ENCODE results near the gene WHAMM. TPM values are rescaled to one million over a fixed set of nuclear protein-coding genes. Genes with fewer than 3 reads are reported as not detected.
"Not testable (repeated sequence)": the region's sequence is repeated elsewhere in the genome, so short reads cannot be mapped to it uniquely, and the experiment has no call there.

WHAMM gene
- total RNA-seq, 1 donor from 2014 or later: 5.7 TPM

DNA sequence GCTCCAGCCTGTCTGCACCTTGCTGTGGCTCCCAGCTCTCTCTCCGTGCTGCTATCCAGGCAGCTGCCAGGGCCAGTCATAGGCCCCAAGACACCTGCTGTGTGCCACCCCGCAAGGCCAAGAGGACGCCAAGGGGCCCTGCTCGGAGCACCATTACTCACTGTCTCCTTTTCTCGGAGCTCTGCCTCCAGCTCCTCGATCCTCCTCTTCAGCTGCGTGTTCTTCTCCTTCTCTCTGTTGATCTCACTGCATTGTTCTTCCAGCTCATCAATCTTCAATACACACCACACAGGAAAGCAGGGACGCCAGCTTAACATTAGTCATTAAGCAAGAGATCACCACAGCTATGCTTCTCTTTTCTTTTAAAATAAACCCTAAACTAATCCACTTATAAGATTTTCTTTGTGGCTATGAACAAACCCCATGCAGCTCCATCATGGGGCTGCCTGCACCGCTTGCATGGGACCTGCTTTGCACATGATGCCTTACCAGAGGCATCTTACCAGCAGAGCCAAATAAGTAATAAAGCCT is 42.6 kb downstream of the WHAMM start:
- intact Hi-C loops (cut with DNase I): loop anchor here (2.0 to 10.0 kb wide), 2 partner anchors 63 to 149 kb away; no protein-coding TSS in a partner anchor
- ATAC-seq (no peak), DNase-seq (ENCODE audit: missing footprints) (no peak)

GRCh38 chr15:82852941-82853561 is 43.6 kb downstream of the WHAMM start:
- DNase-seq (ENCODE audit: missing footprints): no peak
- intact Hi-C loops (cut with DNase I): loop anchor here (10.0 kb wide), 1 partner anchor 62 kb away; no protein-coding TSS in a partner anchor

DNA sequence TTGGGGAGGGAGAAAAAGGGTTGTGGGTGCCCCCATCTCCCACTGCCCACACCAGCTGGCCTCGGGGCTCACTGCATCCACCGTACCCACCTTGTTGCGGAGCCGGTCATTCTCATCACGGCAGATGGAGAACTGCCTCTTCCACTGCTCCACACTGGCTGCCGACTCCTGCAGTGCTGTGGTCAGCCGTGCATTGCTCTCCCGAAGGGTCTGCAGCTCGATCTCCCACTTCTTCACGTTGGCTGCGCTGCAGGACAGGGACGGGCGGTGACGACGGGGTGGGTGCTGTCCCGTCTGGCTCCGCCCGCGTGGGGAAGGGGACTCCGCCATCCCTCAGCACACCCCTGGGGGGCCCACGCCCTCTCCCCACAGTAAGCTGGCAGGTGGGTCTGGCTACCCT is 45.1 kb downstream of the WHAMM start:
- ATAC-seq (no peak), DNase-seq (ENCODE audit: missing footprints) (no peak)
- intact Hi-C loops (cut with DNase I): loop anchor here (10.0 kb wide), 1 partner anchor 60 kb away; no protein-coding TSS in a partner anchor

More at GRCh38 chr15:82852941-82853561, 43.6 kb downstream of the WHAMM start:
- no peak for ATAC-seq

GRCh38 chr15:82855286-82856100 is 46.1 kb downstream of the WHAMM start:
- DNase-seq (ENCODE audit: missing footprints): no peak

GRCh38 chr15:82856397-82857170 is 47.2 kb downstream of the WHAMM start:
- intact Hi-C loops (cut with DNase I): loop anchor here (10.0 kb wide), 1 partner anchor 58 kb away; no protein-coding TSS in a partner anchor
- DNase-seq (ENCODE audit: missing footprints): no peak

More at GRCh38 chr15:82855286-82856100, 46.1 kb downstream of the WHAMM start:
- intact Hi-C loops (cut with DNase I): loop anchor here (10.0 kb wide), 1 partner anchor 59 kb away; no protein-coding TSS in a partner anchor
- ATAC-seq: no peak

GRCh38 chr15:82858932-82859331 is 49.5 kb downstream of the WHAMM start:
- DNase-seq (ENCODE audit: missing footprints): no peak
- no peak for ATAC-seq
- intact Hi-C loops (cut with DNase I): loop anchor here (10.0 kb wide), 1 partner anchor 56 kb away; no protein-coding TSS in a partner anchor

More at GRCh38 chr15:82856397-82857170, 47.2 kb downstream of the WHAMM start:
- ATAC-seq: no peak

DNA sequence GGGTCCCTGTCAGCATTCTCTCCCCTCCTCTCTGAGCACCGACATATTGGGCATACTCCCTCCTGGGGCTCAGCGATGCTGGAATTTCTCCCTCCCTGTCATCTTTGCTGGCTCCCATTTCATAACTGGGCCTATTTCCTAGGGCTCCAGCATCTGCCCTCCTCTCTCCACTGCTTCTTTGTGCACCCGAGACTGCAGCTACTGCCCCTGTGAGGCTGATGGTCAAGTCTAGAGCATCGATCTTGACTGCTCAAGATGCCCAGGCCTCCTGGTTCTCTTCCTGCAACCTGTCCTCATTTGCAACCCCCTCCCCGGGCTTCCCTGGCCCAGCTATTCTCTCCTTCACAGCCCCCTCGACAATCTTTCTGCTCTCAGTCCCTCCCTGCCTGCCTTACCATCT is 53.5 kb downstream of the WHAMM start:
- no peak for ATAC-seq
- intact Hi-C loops (cut with DNase I): no loop called here
- DNase-seq (ENCODE audit: missing footprints): no peak

- DNase-seq (ENCODE audit: missing footprints) (no peak), ATAC-seq (no peak)
- intact Hi-C loops (cut with DNase I): no loop called here
Measured at GRCh38 chr15:82864967-82865366, 55.5 kb downstream of the WHAMM start.

DNA sequence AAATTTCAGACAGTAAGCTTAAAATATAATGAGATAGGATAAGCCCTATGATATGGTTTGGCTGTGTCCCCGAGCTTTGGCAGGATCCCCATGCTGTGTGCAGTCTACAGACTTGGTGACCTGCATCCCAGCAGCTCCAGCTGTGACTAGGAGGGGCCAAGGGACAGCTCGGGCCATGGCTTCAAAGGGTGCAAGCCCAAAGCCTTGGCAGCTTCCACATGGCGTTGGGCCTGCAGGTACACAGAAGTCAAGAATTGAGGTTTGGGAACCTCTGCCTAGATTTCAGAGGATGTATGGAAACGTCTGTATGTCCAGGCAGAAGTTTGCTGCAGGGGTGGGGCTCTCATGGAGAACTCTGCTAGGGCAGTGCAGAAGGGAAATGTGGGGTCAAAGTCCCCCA is 56.2 kb downstream of the WHAMM start:
- not testable (repeated sequence) for ATAC-seq; DNase-seq (ENCODE audit: missing footprints)

DNA sequence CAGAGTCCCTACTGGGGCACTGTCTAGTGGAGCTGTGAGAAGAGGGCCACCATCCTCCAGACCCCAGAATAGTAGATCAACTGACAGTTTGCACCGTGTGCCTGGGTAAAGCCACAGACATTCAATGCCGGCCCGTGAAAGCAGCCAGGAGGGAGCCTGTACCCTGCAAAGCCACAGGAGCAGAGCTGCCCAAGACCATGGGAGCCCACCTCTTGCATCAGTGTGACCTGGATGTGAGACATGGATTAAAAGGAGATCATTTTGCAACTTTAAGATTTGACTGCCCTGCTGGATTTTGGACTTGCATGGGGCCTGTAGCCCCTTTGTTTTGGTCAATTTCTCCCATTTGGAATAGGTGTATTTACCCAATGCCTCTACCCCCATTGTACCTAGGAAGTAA is 56.6 kb downstream of the WHAMM start:
- ATAC-seq; DNase-seq (ENCODE audit: missing footprints); intact Hi-C loops (cut with DNase I): not testable (repeated sequence)

More for the DNA sequence above, 56.2 kb downstream of the WHAMM start:
- intact Hi-C loops (cut with DNase I): not testable (repeated sequence)

- DNase-seq (ENCODE audit: missing footprints) (no peak), ATAC-seq (no peak)
- intact Hi-C loops (cut with DNase I): no loop called here
Measured at GRCh38 chr15:82870727-82871320, 61.4 kb downstream of the WHAMM start.

DNA sequence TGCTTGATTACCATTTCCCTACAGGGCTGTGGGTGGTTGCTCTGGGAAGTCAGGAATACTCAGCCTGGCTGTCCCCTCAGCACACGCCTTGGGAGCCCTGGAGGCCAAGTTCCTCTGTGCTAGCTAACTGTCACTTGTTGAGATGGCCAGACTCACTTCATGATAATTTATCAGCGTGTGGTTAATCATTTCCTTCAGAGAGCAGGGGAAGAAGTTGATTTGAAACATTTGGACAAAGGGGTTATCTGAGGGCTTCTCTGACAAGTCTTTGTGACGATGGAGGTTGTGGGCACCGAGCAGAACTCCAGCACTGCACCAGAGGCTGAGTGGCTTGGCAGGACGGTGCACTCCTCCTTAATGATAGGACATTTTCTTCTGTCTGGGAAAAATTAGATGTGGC is 61.9 kb downstream of the WHAMM start:
- intact Hi-C loops (cut with DNase I): no loop called here
- DNase-seq (ENCODE audit: missing footprints): no peak
- no peak for ATAC-seq

GRCh38 chr15:82871832-82872484 is 62.5 kb downstream of the WHAMM start:
- DNase-seq (ENCODE audit: missing footprints) (no peak), ATAC-seq (no peak)
- intact Hi-C loops (cut with DNase I): no loop called here

DNA sequence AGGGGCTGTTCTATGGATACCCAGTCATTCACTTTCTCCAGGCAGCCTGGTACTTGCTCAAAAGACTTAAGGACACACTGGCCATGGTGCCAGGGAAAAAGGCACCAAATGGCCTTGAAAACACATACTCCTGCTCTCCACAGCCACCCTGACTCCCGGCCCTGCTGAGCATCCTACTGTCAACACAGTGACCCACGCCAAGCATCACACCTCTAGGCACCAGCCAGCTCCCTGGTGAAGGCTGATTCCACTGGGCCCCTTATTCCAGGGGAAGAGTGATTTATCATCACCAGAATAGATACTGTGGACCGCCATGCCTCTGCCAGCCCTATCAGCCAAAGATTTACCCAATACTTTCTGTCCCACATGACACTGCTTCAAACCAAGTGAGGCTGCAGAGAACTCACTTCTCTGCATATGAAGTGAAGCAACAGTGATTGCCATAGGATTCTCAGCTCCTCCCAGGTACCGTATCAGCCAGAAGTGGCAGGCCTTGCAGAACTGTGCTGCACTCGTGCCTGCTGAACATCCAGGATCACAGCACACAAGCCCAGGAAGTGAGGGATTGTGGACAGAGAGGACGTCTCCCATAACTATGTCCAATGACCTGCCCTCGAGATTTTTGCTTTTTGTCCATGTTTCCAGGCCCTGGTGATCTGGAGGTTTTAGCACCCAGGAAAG is 63.7 kb downstream of the WHAMM start:
- intact Hi-C loops (cut with DNase I): no loop called here
- ATAC-seq (peak; percentile 81), DNase-seq (ENCODE audit: missing footprints) (no peak)

DNA sequence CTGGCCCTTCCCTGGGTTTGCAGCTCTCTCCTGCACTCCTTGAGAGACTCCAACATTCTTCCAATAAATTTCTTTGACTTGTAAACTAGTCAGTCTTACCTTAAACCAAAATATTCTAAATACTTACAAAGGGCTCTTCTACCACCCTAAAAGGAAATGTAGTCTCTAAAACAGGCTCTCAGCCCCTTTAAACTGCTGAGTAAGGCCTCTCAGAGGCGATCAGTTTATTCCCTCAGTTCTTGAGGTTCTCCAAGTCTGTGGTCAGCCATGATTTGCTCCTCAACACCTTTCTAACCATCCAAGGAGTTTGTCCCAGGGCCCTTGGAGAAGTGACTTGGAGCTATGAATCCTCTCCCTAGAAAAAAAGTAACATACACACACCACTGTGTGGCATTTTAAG is 64.8 kb downstream of the WHAMM start:
- ATAC-seq: no peak
- intact Hi-C loops (cut with DNase I): no loop called here
- DNase-seq (ENCODE audit: missing footprints): no peak

DNA sequence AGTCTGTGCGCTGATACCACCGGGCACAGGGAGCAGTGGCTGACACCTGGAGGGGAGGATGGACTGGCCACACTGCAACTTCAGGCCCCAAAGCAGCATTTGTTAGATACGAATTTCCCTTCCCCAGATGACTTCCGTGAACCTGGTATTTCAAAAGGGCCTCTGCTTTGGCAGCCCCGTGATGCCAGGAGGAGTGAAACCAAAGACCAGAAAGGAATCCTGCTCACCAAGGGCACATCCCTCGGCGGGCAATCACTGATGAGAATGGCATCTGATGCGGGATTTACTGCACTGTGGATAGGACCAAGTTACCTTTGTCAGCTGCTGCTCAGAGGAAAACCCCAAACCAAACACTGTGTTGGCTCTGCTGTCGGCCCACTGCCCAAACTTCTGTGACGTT is 65.5 kb downstream of the WHAMM start:
- no peak for ATAC-seq
- intact Hi-C loops (cut with DNase I): no loop called here
- no peak for DNase-seq (ENCODE audit: missing footprints)

DNA sequence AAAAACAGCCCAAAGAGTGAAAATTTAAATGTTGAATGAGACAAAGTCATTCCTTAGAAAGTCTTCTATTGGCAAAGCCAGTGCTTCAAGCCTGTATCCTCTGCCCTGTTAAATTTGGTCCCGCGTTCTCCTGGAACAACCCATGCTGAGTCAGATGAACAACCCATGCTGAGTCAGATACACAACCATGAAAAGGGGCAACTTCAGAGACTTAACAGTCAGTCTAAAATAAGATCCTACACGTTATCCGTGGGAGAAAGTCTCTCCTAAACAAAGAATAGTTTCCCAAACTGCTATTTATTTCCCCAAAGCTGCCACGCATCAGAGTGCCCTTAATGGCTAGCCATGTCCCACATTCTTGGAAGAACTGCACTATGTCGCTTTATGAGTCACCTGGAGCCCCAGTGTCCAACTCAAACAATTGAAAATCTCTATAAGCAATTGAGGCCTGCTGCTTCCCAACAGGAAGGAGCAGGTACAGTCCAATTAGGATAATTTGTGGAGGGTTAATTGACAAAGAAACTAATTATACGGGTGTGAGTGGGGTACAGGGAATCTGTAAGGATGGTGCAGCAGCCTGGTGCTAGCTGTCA is 66.1 kb downstream of the WHAMM start:
- no peak for ATAC-seq
- DNase-seq (ENCODE audit: missing footprints): no peak
- intact Hi-C loops (cut with DNase I): no loop called here

Measured in Right ventricle myocardium inferior (tissue), 1 donor.